ENCODE data around the gene MAP3K3.
A peak's percentile ranks its signal among the peaks of the same experiment; 100 is the strongest.

The MAP3K3 gene

GRCh38 chr17:63679214-63679613 lies 57.0 kb downstream of the MAP3K3 start:
- Histone ChIP-seq H3K36me3 (peaks cover 94% of the 10 kb centered on the region), H3K4me3 (ENCODE audit: low read depth in 1 of 2, low read length in 1 of 2) (no peak overlapping the region), H3K27ac (no peak overlapping the region), H3K9me3 (no peaks in the 10 kb centered on the region), H3K4me1 (ENCODE audit: control insufficient read depth in 1 of 2, insufficient read depth in 1 of 2, low read depth in 1 of 2, low read length in 1 of 2) (peaks cover 37 to 38% of the 10 kb centered on the region in 2 experiments), H3K27me3 (no peaks in the 10 kb centered on the region)
- TF ChIP-seq, protein P1, sequence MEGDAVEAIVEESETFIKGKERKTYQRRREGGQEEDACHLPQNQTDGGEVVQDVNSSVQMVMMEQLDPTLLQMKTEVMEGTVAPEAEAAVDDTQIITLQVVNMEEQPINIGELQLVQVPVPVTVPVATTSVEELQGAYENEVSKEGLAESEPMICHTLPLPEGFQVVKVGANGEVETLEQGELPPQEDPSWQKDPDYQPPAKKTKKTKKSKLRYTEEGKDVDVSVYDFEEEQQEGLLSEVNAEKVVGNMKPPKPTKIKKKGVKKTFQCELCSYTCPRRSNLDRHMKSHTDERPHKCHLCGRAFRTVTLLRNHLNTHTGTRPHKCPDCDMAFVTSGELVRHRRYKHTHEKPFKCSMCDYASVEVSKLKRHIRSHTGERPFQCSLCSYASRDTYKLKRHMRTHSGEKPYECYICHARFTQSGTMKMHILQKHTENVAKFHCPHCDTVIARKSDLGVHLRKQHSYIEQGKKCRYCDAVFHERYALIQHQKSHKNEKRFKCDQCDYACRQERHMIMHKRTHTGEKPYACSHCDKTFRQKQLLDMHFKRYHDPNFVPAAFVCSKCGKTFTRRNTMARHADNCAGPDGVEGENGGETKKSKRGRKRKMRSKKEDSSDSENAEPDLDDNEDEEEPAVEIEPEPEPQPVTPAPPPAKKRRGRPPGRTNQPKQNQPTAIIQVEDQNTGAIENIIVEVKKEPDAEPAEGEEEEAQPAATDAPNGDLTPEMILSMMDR (IDR thresholded peaks at IDR 0.05): no peak

- H3K9me3 ChIP-seq: no peaks in the 10 kb centered on the region
- H3K4me3 ChIP-seq (ENCODE audit: low read depth in 1 of 2, low read length in 1 of 2): no peak overlapping the region
- peaks cover 22 to 24% of the 10 kb centered on the region in 2 experiments for H3K4me1 ChIP-seq (ENCODE audit: control insufficient read depth in 1 of 2, insufficient read depth in 1 of 2, low read depth in 1 of 2, low read length in 1 of 2)
- H3K36me3 ChIP-seq: peaks cover 99% of the 10 kb centered on the region
- no peaks in the 10 kb centered on the region for H3K27me3 ChIP-seq
- TF ChIP-seq, protein P1 (IDR thresholded peaks at IDR 0.05): no peak
- H3K27ac ChIP-seq: no peak overlapping the region
Observed at GRCh38 chr17:63680700-63681099, 58.5 kb downstream of the MAP3K3 start.

- H3K27me3 ChIP-seq: no peaks in the 10 kb centered on the region
- peaks cover 99% of the 10 kb centered on the region for H3K36me3 ChIP-seq
- peak overlapping the region; percentile 80 for H3K27ac ChIP-seq
- H3K9me3 ChIP-seq: no peaks in the 10 kb centered on the region
- TF ChIP-seq, protein P1 (IDR thresholded peaks at IDR 0.05): no peak
- H3K4me1 ChIP-seq (ENCODE audit: control insufficient read depth in 1 of 2, insufficient read depth in 1 of 2, low read depth in 1 of 2, low read length in 1 of 2): peaks cover 15% of the 10 kb centered on the region in 2 experiments
- H3K4me3 ChIP-seq (ENCODE audit: low read depth in 1 of 2, low read length in 1 of 2): no peak overlapping the region
Observed at GRCh38 chr17:63681530-63681929, 59.3 kb downstream of the MAP3K3 start.

DNA sequence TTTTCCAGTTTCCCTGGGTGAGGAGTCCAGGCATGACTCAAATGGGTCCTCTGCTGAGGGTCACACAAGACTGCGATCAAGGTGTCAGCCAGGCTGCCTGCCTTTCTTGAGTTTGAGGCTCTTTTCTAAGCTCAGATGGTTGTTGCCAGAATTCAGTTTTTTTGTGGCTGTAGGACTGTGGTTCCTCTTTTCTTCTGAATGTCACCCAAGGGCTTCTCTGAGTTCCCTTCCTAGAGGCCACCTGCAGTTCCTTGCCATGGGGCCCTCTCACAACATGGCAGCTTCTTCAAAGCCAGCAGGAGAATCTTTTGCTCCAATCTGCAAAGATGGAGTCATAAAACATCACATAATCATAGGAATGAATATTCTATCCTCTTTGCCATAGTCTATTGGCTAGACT lies 60.2 kb downstream of the MAP3K3 start:
- H3K36me3 ChIP-seq: peaks cover 95% of the 10 kb centered on the region

DNA sequence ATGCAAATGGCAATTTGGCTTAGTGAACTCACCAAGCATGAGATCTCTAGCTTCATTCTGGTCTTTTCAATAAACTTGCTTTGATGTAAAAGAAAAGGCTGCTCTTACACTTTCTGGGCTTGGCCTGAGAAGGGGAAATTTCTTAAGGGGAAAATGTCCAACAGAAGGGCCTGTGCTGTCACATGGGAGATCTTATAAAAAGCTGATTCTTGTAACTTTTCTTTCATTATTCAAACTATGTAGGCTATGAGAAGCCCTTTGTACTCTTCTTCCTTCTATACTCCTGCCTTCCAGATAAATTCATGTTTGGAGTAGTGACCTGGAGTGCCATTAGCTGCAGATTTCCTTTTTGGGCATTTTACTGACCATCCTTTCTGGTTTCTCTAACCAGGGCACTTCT lies 60.8 kb downstream of the MAP3K3 start:
- Histone ChIP-seq H3K27ac (peak overlapping the region; percentile 80), H3K9me3 (no peaks in the 10 kb centered on the region), H3K36me3 (peaks cover 93% of the 10 kb centered on the region), H3K4me3 (ENCODE audit: low read depth in 1 of 2, low read length in 1 of 2) (peak overlapping the region in 1 of 2 experiments; percentile 15), H3K4me1 (ENCODE audit: control insufficient read depth in 1 of 2, insufficient read depth in 1 of 2, low read depth in 1 of 2, low read length in 1 of 2) (peaks cover 12 to 13% of the 10 kb centered on the region in 2 experiments), H3K27me3 (no peaks in the 10 kb centered on the region)
- TF ChIP-seq, protein P1 (IDR thresholded peaks at IDR 0.05): no peak

More for the DNA sequence above, 60.2 kb downstream of the MAP3K3 start:
- Histone ChIP-seq H3K27me3 (no peaks in the 10 kb centered on the region), H3K9me3 (no peaks in the 10 kb centered on the region), H3K4me3 (ENCODE audit: low read depth in 1 of 2, low read length in 1 of 2) (peak overlapping the region in 1 of 2 experiments; percentile 15), H3K27ac (peak overlapping the region; percentile 80), H3K4me1 (ENCODE audit: control insufficient read depth in 1 of 2, insufficient read depth in 1 of 2, low read depth in 1 of 2, low read length in 1 of 2) (peaks cover 12 to 13% of the 10 kb centered on the region in 2 experiments)
- TF ChIP-seq, protein P1 (IDR thresholded peaks at IDR 0.05): no peak

DNA sequence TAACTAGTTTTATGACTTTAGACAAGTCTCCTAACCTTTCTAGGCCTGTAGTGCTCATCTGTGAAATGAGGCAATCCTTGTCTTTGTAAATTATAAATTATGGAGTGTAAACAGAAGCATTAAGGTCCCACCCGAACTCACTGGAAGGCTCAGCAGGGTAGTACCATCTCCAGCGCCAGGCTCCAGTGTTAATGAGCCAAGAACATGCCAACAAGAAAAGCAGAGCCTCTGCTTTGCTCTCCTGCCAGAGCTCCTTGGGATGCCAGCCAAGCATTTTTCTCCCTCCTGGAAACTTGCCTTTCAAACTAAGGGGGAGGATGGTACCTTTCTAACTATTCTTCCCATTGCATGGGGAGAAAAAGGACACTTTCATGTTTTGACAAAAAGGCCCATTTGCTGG lies 62.8 kb downstream of the MAP3K3 start:
- Histone ChIP-seq H3K36me3 (peaks cover 94% of the 10 kb centered on the region), H3K9me3 (no peaks in the 10 kb centered on the region), H3K4me1 (ENCODE audit: control insufficient read depth in 1 of 2, insufficient read depth in 1 of 2, low read depth in 1 of 2, low read length in 1 of 2) (peaks cover 12 to 13% of the 10 kb centered on the region in 2 experiments), H3K27ac (no peak overlapping the region), H3K27me3 (no peaks in the 10 kb centered on the region), H3K4me3 (ENCODE audit: low read depth in 1 of 2, low read length in 1 of 2) (no peak overlapping the region)
- TF ChIP-seq, protein P1 (IDR thresholded peaks at IDR 0.05): no peak
